ENCODE data around the gene GCSH.

GRCh38 chr16:81036751-81037350 is 59.3 kb downstream of the GCSH start:
- TF ChIP-seq CTCF (optimal IDR thresholded peaks at IDR 0.05 in 1 of 3, IDR thresholded peaks at IDR 0.05 in 1 of 3, conservative IDR thresholded peaks at IDR 0.05 in 1 of 3; ENCODE audit: extremely low read depth in 1 of 3, insufficient read depth in 2 of 3, low read length in 3 of 3) (no peak), EZH2 (IDR thresholded peaks at IDR 0.05; ENCODE audit: low read length) (no peak)
